Left kidney (tissue), 2 donors: ENCODE results near the gene NUDT4. TPM values are rescaled to one million over a fixed set of nuclear protein-coding genes. Genes with fewer than 3 reads are reported as not detected.
"Not testable (repeated sequence)": the region's sequence is repeated elsewhere in the genome, so short reads cannot be mapped to it uniquely, and the experiment has no call there.

ENCODE experiments used
- DNase-seq: peaks from one replicate; pipeline ENCODE4 v3.0.0-alpha.2; 2013
- polyA plus RNA-seq: library from polyadenylated mRNA; unstranded; fragments of 120-200 nt; gene quantifications from one replicate; pipeline ENCODE4 v1.2.1, GENCODE V29; 2013; ENCODE audit not compliant: insufficient read length

Gene NUDT4
- polyA plus RNA-seq, 1 donor = 130 TPM

- no peak for DNase-seq
These were observed 19.7 kb downstream of the NUDT4 start for GRCh38 chr12:93397412-93397811.

GRCh38 chr12:93399183-93399863 is 21.6 kb downstream of the NUDT4 start:
- not testable (repeated sequence) for DNase-seq

- DNase-seq = no peak
These were observed 24.9 kb downstream of the NUDT4 start for GRCh38 chr12:93402333-93403311.

- DNase-seq = no peak
These were observed 26.5 kb downstream of the NUDT4 start for GRCh38 chr12:93403988-93404803.

GRCh38 chr12:93404961-93405849 is 27.5 kb downstream of the NUDT4 start:
- no peak for DNase-seq

- DNase-seq = no peak
These were observed 29.6 kb downstream of the NUDT4 start for GRCh38 chr12:93407054-93407962.

- DNase-seq = no peak
These were observed 30.2 kb downstream of the NUDT4 start for GRCh38 chr12:93407963-93408283.

GRCh38 chr12:93408813-93409212 is 31.1 kb downstream of the NUDT4 start:
- DNase-seq = no peak

GRCh38 chr12:93409343-93410187 is 31.8 kb downstream of the NUDT4 start:
- not testable (repeated sequence) for DNase-seq

- not testable (repeated sequence) for DNase-seq
These were observed 33.3 kb downstream of the NUDT4 start for GRCh38 chr12:93411060-93411459.

- DNase-seq = not testable (repeated sequence)
These were observed 34.7 kb downstream of the NUDT4 start for GRCh38 chr12:93412396-93412795.

GRCh38 chr12:93413064-93413463 is 35.3 kb downstream of the NUDT4 start:
- DNase-seq = no peak

- no peak for DNase-seq
These were observed 38.2 kb downstream of the NUDT4 start for GRCh38 chr12:93415723-93416464.

GRCh38 chr12:93417967-93418480 is 40.3 kb downstream of the NUDT4 start:
- no peak for DNase-seq

GRCh38 chr12:93419388-93420034 is 41.8 kb downstream of the NUDT4 start:
- peak; percentile 57 for DNase-seq

- DNase-seq = no peak
These were observed 44.3 kb downstream of the NUDT4 start for GRCh38 chr12:93422050-93422449.

GRCh38 chr12:93425736-93426411 is 48.1 kb downstream of the NUDT4 start:
- DNase-seq = no peak
